Left lung (tissue), 10 donors: ENCODE results near the gene RGSL1. TPM values are rescaled to one million over a fixed set of nuclear protein-coding genes. Genes with fewer than 3 reads are reported as not detected.

Experiments
- ATAC-seq: fragments of 200-7000 bp; cut with Tn5 transposase; one replicate; pipeline ENCODE4 v1.9.1; 2020; ENCODE audit warnings: moderate library complexity
- DNase-seq, 4 donors: peaks; one replicate each; pipeline ENCODE4 v3.0.0-alpha.2; 2013 to 2020
- H3K27ac ChIP-seq, 2 donors: fragments of 200-600 bp; sonication (generic) in 1 of 2; one replicate each; pipeline versions ENCODE4 v1.5.0 to v1.8.0; 2020 to 2021
- H3K27me3 ChIP-seq, 2 donors: fragments of 200-600 bp; sonication (generic) in 1 of 2; one replicate each; pipeline versions ENCODE4 v1.5.0 to v1.8.0; 2020 to 2021
- H3K36me3 ChIP-seq, 2 donors: fragments of 200-600 bp; sonication (generic) in 1 of 2; one replicate each; pipeline versions ENCODE4 v1.5.0 to v1.8.0; 2020 to 2021
- H3K4me1 ChIP-seq, 2 donors: fragments of 200-600 bp; one replicate each; pipeline ENCODE4 v1.8.0; 2021
- H3K4me3 ChIP-seq, 2 donors: fragments of 200-600 bp; sonication (generic) in 1 of 2; one replicate each; pipeline versions ENCODE4 v1.5.0 to v1.8.0; 2020 to 2021; ENCODE audit warnings: mild to moderate bottlenecking in 1 of 2
- H3K9me3 ChIP-seq, 2 donors: fragments of 200-600 bp; sonication (generic) in 1 of 2; one replicate each; pipeline versions ENCODE4 v1.5.0 to v1.8.0; 2020 to 2021
- CTCF ChIP-seq, 2 donors: fragments of 200-600 bp; sonication (generic) in 1 of 2; IDR thresholded peaks; one replicate each; pipeline versions ENCODE4 v1.5.0 to v1.8.0; 2021; ENCODE audit warnings: antibody characterized with exemption in 2 of 2
- intact Hi-C, 2 donors: fragments of 100-400 bp; cut with DNase I; formaldehyde crosslinking; loops; one replicate each; pipeline versions ENCODE4 v1.11.2 to v1.14.2; 2022
- polyA plus RNA-seq, 6 donors: library from polyadenylated mRNA; unstranded; fragments of 120-200 nt; gene quantifications; one replicate each; pipeline ENCODE4 v1.2.1, GENCODE V29; 2013; ENCODE audit not compliant: insufficient read length in 6 of 6
- total RNA-seq, 2 donors: library from RNA; stranded (reverse); fragmentation: NEBNext Ultra II Directional; extraction: Animal tissue kit (Norgen Biotek cat#: 25700); gene quantifications; one replicate each; pipeline ENCODE4 v1.2.1, GENCODE V29; 2021
- donor health status: DM: no; HTN: yes; CAD: no.
- donor health status: DM: no; HTN: no; CAD: no.

RGSL1 gene
- total and polyA plus RNA-seq, 8 donors: 0.39 TPM; not detected in 7

- peaks cover 0 to 18% of the 10 kb centered on the region in 2 donors for H3K27me3 ChIP-seq
- H3K27ac ChIP-seq: no peak overlapping the region
- ATAC-seq (no peak), DNase-seq (no peak)
- no peak for TF ChIP-seq CTCF (IDR thresholded peaks at IDR 0.05)
- no peak overlapping the region for H3K4me3 ChIP-seq
- H3K4me1 ChIP-seq: peaks cover 4 to 34% of the 10 kb centered on the region in 2 donors
- no peaks in the 10 kb centered on the region for H3K36me3 ChIP-seq
- no peaks in the 10 kb centered on the region for H3K9me3 ChIP-seq
- intact Hi-C loops: no loop called here
Observed at GRCh38 chr1:182608236-182608635, 158.3 kb downstream of the RGSL1 start.

- Histone ChIP-seq H3K27ac (no peak overlapping the region), H3K36me3 (no peaks in the 10 kb centered on the region), H3K4me3 (no peak overlapping the region), H3K4me1 (peaks cover 5 to 30% of the 10 kb centered on the region in 2 donors), H3K27me3 (peaks cover 0 to 18% of the 10 kb centered on the region in 2 donors), H3K9me3 (no peaks in the 10 kb centered on the region)
- DNase-seq (no peak), ATAC-seq (no peak)
- no peak for TF ChIP-seq CTCF (IDR thresholded peaks at IDR 0.05)
- intact Hi-C loops: no loop called here
Observed at GRCh38 chr1:182608845-182609610, 159.1 kb downstream of the RGSL1 start.

Other genes with a start within 250 kb of the RGSL1 start
- 1,000 to 10,000 TPM in 1 of 2 donors, 100 to 1,000 TPM in 1; 672 to 1,187 TPM for gene GLUL, start 58.4 kb upstream of the RGSL1 start, total RNA-seq
- 100 to 1,000 TPM; 377 to 463 (median 429) TPM for gene GLUL, start 58.4 kb upstream of the RGSL1 start, polyA plus RNA-seq
- not detected for gene TEDDM1, start 49.5 kb upstream of the RGSL1 start, total RNA-seq
- under 1 TPM; 0.07 to 0.25 (median 0.18) TPM for gene TEDDM1, start 49.5 kb upstream of the RGSL1 start, polyA plus RNA-seq
- 10 to 100 TPM; 13.5 to 13.6 TPM for gene RNASEL, start 139.1 kb downstream of the RGSL1 start, total RNA-seq
- gene RNASEL, start 139.1 kb downstream of the RGSL1 start, polyA plus RNA-seq: 10 to 100 TPM; 10.6 to 13.7 (median 12.1) TPM
- 10 to 100 TPM; 10.1 to 11.0 TPM for gene RGS16, start 154.2 kb downstream of the RGSL1 start, total RNA-seq
- 1 to 10 TPM; 3.5 to 7.3 (median 5.0) TPM for gene RGS16, start 154.2 kb downstream of the RGSL1 start, polyA plus RNA-seq
- under 1 TPM in 1 of 2 donors, not detected in 1; 0.05 TPM for gene RGS8, start 234.4 kb downstream of the RGSL1 start, total RNA-seq
- gene RGS8, start 234.4 kb downstream of the RGSL1 start, polyA plus RNA-seq: not detected